HL-60 (cell line): Measurements from ENCODE around the gene EIF4G2.
A peak's percentile ranks its signal among the peaks of the same experiment; 100 is the strongest.

Experiments
- CTCF ChIP-seq: IDR thresholded peaks from one replicate; pipeline ENCODE4 v1.5.1; 2011; ENCODE audit warnings: low read length, control low read depth, inconsistent platforms; ENCODE audit not compliant: insufficient read depth
- GABPA ChIP-seq: IDR thresholded peaks from 2 replicates; pipeline ENCODE4 v1.6.1; 2012; ENCODE audit warnings: low read depth
- POLR2AphosphoS5 ChIP-seq: IDR thresholded peaks from 2 replicates; pipeline ENCODE4 v1.6.1; 2012; ENCODE audit warnings: low read depth

GRCh38 chr11:10792385-10793068, 16.2 kb downstream of the EIF4G2 start:
- TF ChIP-seq CTCF = peak; percentile 87
- no peak for TF ChIP-seq GABPA
- TF ChIP-seq POLR2AphosphoS5 = no peak
